ENCODE data around the gene GRIK4.

Gene GRIK4

GRCh38 chr11:120547811-120548681 lies 36.5 kb downstream of the GRIK4 start:
- DNase-seq (ENCODE audit: low read depth): peak; percentile 99

GRCh38 chr11:120548682-120549209 lies 37.2 kb downstream of the GRIK4 start:
- DNase-seq (ENCODE audit: low read depth): no peak

DNA sequence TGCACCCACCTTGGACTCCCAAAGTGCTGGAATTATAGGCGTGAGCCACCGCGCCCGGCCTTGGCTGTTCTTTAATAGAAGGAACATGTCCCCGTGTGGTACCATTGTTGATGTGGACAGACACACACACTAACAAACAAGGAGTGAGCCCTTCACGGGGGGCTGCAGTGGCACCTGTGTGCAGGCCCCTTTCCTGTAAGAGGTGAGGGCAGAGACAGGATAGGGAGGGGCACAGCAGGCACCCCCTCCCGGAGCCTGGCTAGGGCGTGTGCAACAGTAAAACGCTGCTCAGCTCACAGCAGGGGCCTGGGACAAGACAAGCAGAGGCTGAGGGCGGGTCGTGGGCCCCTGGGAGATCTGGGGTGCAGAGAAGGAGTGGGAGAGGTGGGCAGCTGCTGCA lies 37.8 kb downstream of the GRIK4 start:
- DNase-seq (ENCODE audit: low read depth): no peak

DNA sequence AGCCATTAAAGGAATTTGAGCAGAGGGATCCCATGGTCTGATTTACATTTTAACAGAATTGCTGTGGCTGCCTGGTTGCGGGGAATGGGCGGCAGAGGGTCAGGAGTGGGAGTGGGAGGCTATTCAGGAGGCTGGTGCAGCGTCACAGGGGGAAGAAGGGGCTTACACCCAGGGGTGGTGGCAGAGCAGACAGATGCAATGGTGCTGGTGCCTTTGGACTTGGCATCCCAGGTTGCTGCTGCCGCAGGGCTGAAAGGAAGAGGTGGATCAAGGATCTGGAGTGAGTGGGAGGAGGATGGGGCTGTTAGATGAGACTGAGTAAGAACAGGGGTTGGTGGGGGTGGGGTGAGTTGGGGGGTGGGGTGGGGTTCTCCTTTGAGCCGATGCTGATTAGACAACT lies 38.5 kb downstream of the GRIK4 start:
- no peak for DNase-seq (ENCODE audit: low read depth)

GRCh38 chr11:120551191-120551590 lies 39.6 kb downstream of the GRIK4 start:
- DNase-seq (ENCODE audit: low read depth): no peak

DNA sequence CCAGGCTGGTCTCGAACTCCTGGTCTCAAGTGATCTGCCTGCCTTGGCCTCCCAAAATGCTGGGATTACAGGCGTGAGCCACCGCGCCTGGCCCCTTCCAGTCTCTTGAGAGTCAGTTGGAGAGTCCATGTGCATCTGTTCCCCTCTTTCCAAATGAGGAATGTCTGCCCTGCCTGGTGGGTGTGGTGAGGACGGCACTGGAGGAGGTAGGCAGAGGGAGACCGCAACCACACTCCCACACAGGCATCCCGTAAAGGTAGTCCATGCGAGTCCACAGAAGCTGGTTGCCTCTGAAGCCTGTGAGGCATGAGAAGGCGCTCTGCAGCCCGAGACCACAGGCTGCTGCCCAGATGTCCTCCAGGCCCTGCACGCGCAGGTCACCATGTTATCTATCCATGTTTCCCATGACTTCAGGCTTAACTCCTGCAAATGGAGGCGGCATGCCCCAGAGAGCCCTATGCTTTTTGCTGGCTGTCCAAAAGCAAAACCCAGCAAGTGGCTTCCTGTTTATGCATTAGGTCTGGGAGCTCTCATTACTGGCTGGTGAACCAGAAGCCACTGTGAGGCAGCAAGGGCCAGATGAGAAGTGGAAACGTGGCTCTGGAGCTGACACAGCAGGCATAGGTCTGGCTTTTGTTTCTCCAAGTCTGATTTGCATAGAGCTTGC lies 43.4 kb downstream of the GRIK4 start:
- peak; percentile 45 for DNase-seq (ENCODE audit: low read depth)

DNA sequence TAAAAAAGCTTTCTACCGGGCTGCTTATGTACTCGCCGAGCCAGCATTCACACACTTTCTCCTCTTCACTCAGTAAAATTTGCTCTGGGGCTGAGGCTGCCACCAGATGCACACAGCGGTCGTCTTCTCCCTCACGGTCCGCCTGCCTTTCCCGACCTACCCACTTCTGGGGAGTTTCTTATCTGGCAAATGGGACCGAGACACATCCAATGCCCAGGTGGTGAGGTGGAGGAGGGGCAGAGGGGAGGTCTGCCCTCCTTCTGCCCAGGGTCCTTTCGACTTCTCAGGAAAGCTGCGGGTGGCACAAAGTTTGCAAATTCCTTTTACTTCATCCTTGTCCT lies 43.9 kb downstream of the GRIK4 start:
- DNase-seq (ENCODE audit: low read depth): no peak

- DNase-seq (ENCODE audit: low read depth): no peak
Observed at GRCh38 chr11:120556797-120557196, 45.2 kb downstream of the GRIK4 start.

DNA sequence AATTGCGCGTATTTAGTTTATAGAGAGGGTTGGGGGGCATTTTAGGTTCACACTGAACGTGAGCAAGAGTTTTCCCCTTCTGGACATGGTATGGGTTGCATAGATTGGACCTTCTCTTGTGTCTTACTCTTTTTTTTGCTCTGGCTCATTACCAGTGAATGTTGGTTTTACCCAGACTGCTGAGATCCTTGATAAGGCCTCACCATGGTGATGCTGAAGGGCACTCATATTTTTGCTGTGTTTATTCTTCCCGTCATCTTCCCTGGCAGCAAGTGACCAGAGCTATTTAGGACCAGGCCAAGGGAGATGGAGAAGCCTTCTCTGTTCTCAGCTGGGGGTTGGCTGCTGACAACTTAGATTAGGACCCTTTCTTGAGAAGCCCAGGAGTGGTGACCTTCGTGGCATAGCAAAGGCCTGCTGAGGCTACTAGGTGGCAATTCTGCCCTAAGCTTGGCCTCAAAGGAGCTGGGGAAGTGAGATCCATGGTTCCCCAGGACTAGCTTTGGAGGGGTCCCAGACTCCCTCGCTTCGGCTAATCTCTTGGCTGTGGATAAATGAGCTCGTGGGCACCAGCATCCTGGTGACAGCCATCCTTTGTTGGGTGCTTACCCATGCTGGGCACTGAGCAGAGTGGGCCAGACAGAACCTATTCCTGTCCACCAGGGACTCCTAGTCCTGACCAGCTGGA lies 47.3 kb downstream of the GRIK4 start:
- DNase-seq (ENCODE audit: low read depth): no peak

DNA sequence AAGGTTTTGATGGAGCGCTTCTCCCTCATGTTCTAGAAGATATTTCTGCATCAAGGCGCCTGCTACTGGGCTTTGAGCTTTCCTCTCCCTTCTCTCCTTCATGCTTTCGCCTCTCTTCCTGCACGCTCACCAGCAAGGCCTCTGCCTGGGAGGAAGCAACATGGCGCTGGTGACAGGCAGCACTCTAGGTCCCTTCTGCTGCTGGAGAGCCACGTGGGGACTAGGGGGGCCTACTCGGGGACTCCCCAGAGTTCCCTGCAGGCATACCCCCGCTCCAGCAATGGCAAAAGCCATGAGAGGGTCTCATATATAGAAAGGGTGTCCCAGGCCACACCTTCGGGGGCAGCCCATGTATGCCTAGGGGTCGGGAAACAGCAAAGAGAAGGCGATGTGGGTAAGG lies 49.7 kb downstream of the GRIK4 start:
- no peak for DNase-seq (ENCODE audit: low read depth)

- DNase-seq (ENCODE audit: low read depth): no peak
Observed at GRCh38 chr11:120562806-120563425, 51.4 kb downstream of the GRIK4 start.

DNA sequence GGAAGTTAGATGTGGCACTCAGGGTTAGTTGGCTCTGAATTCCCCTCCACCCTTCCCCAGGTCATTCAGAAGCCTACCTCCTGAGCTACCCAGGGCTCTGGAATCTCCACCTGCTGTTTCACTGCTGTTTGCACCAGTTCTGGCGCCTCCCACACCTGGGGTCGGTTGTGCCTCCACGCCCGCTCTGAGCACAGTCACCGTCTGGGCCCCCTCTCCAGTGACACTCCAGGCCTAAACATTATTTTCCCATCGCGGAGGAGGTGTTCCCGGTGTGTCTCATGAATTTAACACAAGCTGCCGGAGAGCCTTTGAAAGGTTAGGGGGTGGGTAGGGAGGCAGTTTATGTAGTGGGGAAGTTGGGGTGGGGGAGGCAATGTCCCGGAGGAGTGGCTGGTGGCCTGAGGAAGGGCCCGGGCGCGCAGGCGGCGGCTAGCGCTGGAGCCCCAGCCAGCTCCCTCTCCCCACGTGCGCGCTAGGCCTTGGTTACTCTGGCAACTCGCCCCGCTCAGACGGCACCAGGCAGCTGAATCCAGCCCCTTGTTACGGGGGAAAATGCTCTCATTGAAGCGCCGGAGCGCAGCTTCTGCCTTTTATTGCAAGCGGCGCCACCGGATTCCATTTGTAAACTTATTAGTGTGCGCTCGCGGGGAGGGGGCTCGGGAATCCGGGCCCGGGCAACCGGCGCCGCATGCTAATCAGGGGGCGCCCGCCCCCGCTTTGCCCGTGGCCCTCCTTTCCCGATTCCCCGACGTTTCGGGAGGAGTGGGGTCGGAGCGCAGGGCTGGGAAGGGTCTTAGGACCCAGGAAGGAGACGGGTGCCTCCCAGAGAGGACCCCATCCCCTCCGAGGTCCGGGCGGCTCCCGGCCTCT lies 52.4 kb downstream of the GRIK4 start:
- no peak for DNase-seq (ENCODE audit: low read depth)

DNA sequence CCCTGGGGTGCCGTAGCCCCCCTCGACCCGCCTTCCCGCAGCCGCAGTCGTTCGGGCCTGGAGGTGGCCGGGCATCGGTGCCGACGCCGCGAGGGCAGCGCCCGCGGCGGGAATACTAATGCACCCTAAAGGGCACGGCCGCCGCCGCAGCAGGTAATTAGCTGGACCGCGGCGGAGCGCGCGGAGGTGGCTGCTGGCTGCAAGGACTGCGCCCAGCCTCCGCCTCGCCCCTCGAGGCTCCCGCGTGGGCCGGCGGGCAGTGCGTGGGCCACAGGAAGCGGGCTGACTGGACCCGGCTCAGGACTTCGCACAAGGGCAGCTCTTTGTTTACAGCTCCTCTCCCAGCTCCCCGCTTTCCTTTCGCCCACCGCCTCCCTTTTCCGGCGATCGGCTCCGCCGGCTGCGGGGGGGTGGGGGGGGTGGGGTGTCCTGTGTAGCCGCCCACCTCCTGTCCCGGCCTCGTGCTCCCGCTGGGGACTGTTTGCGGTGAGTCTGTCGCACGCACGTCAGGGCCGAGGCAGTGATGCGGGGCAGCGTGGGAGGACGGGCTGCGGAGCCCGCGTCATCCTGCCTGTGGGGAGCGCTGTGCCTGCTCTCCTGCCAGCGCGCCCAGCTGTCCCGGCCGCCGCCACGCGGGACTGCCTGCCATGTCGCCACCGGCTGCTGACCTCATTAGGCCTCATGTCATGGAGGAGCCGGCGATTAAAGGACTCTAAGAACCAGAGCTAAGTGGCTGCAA lies 53.2 kb downstream of the GRIK4 start:
- DNase-seq (ENCODE audit: low read depth): peak; percentile 41

DNA sequence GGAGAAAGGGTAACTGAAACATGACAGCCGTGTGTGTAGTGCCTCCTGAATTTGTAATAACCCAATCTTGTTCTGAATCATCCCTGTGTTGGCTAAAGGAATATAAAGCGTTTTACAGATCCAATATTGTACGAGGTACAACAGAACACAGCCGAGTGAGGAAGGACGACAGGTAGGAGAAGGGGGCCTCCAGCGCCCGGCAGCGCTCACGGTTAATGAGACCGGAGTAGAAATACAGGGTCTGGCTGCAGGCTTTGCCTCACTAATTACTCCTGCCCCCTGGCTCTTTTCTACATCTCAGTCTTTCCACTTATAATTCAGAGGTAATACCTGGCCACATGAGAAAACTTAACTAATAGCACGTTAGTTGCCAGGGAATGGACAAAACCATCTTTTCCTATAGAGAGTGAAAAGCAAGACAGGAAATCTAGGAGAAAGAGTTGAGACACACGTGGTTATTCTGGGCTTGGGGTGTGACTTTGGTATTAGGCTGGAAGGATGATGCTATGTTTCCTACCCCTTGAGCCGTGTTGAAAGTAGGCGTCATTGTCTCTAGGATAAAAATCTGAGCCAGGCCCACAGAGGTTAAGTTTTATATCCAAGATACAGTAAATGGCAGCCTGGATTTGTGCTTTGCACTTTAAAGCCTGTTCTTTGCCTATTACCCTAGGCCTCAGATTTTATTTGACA lies 54.1 kb downstream of the GRIK4 start:
- no peak for DNase-seq (ENCODE audit: low read depth)

DNA sequence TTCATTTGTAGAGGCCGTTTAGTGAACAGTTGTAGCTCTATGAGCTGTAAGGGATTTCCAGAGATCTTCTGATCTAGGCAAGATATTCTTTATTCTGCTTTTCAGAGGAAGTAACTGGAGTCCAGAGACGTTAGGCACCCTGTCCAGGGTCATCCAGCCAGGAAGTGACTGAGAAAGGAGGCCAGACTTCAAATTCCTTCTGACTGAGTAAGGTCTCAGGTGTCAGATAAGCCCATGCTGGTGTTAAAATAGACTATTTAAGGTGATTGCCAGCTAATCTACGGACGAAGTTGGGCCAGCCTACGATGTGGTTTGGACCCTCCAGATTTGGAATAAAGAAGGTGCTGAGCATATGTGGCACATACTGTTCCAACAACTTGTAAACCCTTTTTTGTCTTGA lies 54.6 kb downstream of the GRIK4 start:
- DNase-seq (ENCODE audit: low read depth): peak; percentile 30

- DNase-seq (ENCODE audit: low read depth): no peak
Observed at GRCh38 chr11:120568572-120569307, 57.2 kb downstream of the GRIK4 start.

DNA sequence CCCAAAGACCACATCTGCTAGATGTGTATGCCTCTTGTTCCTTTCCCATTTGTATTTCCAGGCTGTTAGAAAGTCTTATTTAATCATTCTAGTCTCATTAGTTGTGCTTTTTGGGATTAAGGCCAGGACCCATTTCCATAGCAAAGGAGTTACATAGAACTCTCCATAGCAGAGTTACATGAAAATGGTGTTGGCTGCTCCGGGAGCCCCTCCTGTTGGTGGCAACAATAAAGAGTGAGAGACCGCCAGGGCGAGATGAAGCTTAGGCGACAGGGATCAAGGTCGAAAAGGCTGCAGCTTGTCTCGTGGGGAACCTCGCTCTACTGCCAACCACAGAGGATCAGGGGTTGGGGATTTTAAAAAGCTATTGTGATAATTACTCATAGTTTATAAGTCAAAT lies 58.3 kb downstream of the GRIK4 start:
- no peak for DNase-seq (ENCODE audit: low read depth)

DNA sequence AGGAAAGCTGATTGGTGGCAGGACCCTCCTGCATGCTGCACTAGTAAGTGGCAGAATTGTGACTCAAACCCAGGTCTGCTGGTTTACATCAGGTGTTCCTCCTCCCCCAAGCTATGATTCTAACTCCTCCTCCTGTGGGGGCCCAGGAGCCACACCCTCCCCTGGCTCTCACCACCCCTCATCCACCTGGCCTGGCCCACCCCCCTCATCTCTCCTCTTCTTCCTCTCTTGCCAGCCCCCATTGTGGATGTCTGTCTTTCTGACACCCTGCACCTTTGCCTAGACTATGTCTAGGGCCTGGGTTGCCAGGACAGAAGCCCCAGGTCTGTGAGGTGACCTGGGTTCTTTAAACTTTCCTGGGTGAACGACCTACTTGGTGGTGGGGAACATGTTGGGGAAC lies 59.9 kb downstream of the GRIK4 start:
- no peak for DNase-seq (ENCODE audit: low read depth)

DNA sequence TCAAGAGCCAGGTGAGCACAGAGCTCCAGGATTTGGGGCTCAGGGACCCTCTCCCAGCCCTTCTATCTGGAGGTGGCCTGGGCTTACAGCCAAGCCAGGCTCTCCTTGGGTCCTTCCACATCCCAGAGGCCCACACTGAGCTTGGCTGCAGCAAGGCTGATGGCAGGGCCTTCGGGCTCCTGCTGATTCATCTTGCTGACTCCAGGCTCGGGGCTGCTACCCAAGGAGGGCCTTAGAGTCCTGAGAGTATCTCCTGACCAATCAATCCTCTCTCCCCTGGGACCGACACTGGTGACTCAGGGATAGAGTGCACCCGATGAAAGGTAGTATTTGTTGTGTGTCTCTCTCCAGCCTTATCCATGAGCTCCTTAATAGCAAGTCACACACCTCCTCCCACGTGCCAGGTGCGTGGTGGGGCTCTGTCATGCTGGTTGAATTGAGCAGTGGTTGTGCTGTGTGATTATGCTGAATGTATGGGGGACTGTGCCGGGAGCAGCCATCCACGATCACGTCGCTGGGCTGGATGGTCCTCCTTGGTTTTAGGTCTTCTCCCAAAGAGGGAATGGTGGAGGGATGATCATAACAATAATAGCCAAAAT lies 62.3 kb downstream of the GRIK4 start:
- DNase-seq (ENCODE audit: low read depth): no peak
